Measurements from ENCODE around the gene LHPP. TPM values are rescaled to one million over a fixed set of nuclear protein-coding genes. Genes with fewer than 3 reads are reported as not detected.
A peak's percentile ranks its signal among the peaks of the same experiment; 100 is the strongest.

LHPP gene
- total and polyA plus RNA-seq, 10 of the 15 experiments (the other 5 are each of a cell fraction or from before 2014, with no cell fraction given): 0.79 to 9.8 (median 6.7) TPM

GRCh38 chr10:124614003-124614659 is 152.5 kb downstream of the LHPP start (continued):
- TF ChIP-seq RELB (IDR thresholded peaks at IDR 0.05; ENCODE audit: low read depth) (peak; percentile 86), TARDBP (IDR thresholded peaks at IDR 0.05; ENCODE audit: borderline replicate concordance) (no peak), MTA3 (IDR thresholded peaks at IDR 0.05; ENCODE audit: borderline replicate concordance, low read length) (peak; percentile 74; the same call in 1 of the 2 replicates), RAD21 (IDR thresholded peaks at IDR 0.05; ENCODE audit: insufficient read depth, low read depth, low read length) (no peak), BCL11A (IDR thresholded peaks at IDR 0.05; ENCODE audit: low read depth, low read length) (peak; percentile 85), RUNX3 (IDR thresholded peaks at IDR 0.05; ENCODE audit: low read length) (peak; percentile 93), SMARCA5 (IDR thresholded peaks at IDR 0.05) (peak; percentile 74; the same call in 1 of the 2 replicates), SMAD5 (IDR thresholded peaks at IDR 0.05; ENCODE audit: low read depth) (no peak), TCF12 (IDR thresholded peaks at IDR 0.05; ENCODE audit: low read depth, low read length) (peak; percentile 66; the same call in 1 of the 2 replicates), MTA2 (IDR thresholded peaks at IDR 0.05; ENCODE audit: low read depth) (peak; percentile 71), GATAD2B (conservative IDR thresholded peaks at IDR 0.05; ENCODE audit: low read depth) (peak; percentile 65), NR2C1 (IDR thresholded peaks at IDR 0.05) (no peak), ZNF687 (IDR thresholded peaks at IDR 0.05) (peak; percentile 47; the same call in 1 of the 2 replicates), SKIL (IDR thresholded peaks at IDR 0.05; ENCODE audit: low read depth, poor library complexity, severe bottlenecking) (peak; percentile 67), CREM (IDR thresholded peaks at IDR 0.05; ENCODE audit: low read depth) (peak; percentile 73), SUZ12 (IDR thresholded peaks at IDR 0.05; ENCODE audit: unreplicated experiment) (no peak), TBL1XR1 (IDR thresholded peaks at IDR 0.05; ENCODE audit: low read depth, low read length) (peak; percentile 63; the same call in 1 of the 2 replicates), TCF3 (IDR thresholded peaks at IDR 0.05; ENCODE audit: borderline replicate concordance, insufficient read depth, low read depth, low read length) (peak; percentile 53; the same call in 1 of the 2 replicates)
